Measurements from ENCODE around the gene AVPR1B.
A peak's percentile ranks its signal among the peaks of the same experiment; 100 is the strongest.

The AVPR1B gene

DNA sequence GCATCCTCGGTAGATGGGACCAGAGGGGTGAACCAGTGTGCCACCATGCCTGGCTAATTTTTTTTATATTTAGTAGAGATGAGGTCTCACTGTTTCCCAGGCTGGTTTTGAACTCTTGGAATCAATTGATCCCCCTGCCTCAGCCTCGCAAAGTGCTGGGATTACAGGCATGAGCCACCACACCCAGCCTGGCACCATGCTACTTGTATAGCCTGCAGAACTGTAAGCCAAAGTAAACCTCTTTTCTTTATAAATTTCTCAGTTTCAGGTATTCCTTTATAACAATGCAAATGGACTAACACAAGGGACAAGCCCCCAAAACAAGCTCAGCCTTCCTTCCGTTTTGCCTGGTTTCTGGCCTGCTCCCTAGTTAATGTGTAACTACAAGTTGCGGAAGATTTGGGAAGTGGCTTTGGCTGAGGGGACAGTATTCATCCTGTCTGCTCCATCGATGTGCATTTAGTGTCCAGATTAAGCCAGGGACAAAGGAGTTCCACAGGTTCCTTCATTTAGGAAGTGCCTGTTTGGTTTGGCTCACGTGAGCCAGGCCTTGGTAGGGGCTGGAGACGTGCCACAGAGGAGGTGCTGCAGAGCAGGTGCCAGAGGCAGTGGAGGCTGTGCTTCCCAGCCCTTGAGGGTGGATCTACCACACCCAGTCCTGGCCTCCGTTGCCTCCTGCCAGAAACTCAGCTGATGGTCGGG, 4.4 kb downstream of the AVPR1B start:
- DNase-seq (ENCODE audit: low read depth in 2 of 2) = no peak

DNA sequence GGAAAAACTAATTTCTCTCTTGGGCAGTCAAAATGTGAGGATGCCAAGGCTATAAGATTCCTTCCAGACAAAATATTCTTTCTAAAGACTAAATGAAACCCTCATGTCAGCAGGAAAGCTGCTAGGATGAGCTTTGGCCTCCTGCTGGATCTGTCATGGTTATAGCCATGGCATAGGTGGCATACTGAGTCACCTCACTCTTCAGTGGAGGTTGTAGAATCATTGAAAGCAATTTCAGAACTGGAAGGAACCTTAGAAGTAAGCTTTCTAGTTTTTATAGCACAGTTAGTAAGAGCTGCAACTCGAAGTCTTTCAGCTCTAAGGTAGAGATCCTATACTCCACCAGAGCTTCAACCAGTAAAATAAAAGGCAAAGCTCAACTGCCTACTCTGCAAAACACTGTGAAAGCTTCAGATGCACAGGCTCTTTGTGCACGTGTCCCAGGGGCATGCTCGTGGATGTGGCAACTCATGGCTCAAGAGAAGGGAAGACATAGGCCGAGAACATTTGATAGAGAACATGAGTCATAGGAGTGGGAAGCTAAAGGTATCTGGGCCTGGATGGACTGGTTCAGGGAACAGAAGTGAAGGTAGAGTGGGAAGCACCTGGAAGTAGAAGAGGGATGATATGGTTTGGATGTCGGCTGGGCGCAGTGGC, 5.8 kb downstream of the AVPR1B start:
- no peak for DNase-seq (ENCODE audit: low read depth in 2 of 2)

DNA sequence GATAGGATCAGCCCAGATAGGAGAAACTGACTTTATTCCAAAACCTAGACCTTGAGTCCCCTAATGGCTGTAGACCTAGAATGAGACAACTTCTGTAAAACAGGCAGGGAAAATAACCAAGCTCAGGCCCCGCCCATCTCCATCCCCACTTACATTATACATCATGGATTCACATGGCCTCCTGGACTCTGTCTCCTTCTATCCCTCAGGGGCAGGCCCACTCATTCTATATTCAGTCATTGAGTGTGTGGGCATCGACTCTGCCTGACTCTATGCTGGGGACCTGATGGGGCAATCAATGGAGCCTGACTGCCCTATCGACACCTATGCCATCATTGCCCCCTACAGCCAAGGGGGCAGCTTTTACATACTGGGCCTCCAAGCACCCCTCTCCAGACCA, 6.4 kb downstream of the AVPR1B start:
- DNase-seq (ENCODE audit: low read depth in 2 of 2) = no peak

DNA sequence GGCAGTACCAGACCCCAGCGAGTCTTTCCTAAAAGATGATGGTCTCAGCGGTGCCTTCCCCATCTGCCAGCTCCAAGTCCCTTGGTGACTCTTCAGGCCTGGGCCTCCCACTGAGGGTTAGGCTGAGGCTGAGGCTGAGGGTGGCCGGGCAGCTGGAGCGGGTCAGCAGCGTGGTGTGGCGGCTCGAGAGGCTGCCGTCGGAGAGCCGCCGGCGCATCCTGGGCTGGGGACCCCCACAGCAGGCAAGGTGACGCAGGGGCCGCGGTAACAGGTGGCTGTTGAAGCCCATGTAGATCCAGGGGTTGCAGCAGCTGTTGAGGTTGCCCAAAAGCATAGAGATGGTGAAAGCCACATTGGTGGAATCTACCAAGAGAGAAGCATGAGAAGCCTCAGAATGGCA, 7.0 kb downstream of the AVPR1B start:
- no peak for DNase-seq (ENCODE audit: low read depth in 2 of 2)

DNA sequence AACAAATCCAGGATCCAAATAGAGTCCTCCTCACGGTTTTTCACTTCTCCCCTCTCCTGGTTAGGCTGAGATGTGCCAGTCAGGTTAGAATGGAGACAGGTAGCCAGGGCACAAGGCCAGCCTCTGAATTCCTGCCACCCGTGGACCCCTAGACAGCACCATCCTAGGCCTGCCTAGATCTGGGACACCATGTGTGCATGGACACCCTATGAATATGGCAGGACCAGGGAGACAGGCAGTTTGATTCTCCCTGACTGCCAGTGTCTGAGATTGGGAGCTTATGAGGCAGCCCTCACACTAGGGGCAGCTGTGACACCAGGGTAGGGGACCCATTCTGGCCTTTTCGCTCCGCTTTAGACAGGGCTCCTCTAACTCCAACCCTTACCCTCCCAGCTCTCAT, 7.5 kb downstream of the AVPR1B start:
- DNase-seq (ENCODE audit: low read depth in 2 of 2) = no peak

DNA sequence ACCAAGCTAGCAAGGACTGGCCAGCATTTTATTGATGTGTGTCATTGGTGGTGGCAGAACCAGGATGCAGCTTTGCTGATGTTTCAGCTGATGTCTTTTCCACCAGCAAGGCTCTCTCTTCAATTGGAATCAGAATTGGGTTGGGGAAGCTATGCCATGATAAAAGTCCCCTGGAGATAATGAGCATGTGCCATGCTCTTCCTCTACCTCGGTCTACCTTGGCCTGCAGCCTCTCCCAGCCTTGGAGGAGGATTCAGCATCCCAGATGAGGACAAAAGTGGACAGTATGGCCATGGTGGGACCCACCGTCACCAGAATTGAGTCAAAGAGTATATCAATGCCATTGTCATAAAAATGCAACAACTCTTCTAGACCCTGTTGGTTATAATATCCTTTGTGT, 8.6 kb downstream of the AVPR1B start:
- no peak for DNase-seq (ENCODE audit: low read depth in 2 of 2)

DNA sequence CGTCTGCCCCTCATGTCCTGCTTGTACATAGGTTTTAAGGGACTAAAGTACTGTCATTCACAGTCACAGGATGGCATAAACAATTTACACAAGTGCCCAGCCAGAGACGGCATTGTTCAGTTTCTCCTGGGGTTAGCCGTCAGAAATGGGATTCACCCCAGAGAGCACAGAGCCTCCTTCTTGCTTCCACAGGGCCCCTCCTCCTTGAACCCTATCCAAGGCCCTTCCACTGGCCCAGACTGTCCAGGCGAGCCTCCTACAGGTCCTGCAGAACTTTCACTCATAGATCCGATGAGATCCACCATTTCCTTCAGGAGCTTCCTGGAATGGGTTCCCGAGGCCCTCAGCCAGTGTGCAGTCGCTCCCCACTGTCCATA, 10.0 kb downstream of the AVPR1B start:
- DNase-seq (ENCODE audit: low read depth in 2 of 2) = no peak

DNA sequence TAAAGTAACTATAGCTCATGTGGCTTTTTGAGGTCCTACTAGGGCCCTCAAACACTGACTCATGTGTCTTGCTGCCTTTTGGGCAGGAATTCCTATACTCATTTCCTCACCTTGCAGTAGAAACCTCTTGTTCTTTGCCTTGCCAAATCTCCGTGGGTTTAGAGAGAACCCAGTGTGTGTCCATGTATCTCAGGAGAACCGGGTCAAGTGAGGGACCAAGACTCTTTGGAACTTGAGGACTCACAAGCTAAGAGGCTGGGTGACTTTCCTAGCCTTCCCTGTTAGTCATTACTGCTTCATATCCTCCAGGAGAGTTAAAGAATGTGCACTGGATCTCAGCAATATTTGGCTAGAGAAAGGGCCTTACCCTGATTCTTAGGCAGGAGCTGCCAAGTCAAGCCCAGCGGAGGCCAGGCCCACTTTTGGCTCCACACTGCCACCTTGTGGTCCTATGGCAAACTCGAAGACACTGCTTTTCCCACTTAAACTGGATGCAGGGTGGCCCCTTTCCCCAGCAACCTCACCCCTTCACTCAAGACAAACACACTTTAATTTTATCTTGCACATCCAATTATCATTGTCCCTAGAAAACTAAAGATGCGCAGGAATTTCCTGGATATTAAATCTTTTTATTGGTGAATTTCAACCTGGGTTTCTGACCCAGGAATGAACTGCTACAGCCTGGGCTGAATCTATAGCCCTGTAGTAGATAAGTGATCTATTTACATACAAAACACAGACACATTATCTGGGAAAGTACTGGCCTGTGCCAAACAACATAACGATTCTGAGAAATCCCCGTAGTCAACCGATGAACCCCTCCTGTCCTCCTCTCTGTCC, 10.6 kb downstream of the AVPR1B start:
- peak; percentile 42 to 51 for DNase-seq (ENCODE audit: low read depth in 2 of 2)

DNA sequence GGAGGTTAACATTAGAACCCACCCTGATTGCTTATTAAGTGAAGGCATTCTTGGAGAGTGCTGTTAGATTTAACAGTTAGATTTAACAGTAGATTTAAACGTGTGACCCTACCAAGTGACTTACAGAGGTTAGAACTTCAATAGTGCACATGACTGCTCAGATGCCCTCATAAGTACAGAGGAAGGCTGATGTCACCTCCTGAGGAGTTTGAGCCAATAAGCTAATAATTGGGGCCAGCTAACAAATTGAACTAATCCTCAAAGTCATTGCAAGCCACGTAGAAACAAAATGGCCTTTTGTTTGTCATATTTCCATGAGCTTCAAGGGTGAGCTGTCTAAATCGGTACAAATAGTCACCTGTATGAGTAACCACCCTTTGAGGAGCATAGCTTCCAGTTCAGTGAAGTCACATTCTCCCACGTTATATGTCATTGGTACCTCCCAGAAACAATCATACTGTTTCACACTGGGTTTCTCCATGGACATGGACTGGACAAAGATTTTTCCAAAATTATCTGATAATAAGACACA, 11.7 kb downstream of the AVPR1B start:
- no peak for DNase-seq (ENCODE audit: low read depth in 2 of 2)

DNA sequence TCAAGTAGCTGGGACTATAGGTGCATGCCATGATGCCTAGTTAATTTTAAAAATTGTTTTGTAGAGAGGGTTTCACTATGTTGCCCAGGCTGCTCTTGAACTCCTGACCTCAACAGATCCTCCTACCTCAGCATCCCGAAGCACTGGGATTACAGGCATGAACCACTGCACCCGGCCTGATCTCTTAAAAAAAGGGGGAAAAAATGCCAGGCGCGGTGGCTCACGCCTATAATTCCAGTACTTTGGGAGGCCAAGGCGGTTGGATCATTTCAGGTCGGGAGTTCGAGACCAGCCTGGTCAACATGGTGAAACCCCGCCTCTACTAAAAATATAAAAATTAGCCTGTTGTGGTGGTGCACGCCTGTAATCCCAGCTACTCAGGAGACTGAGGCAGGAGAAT, 13.2 kb downstream of the AVPR1B start:
- DNase-seq (ENCODE audit: low read depth in 2 of 2) = no peak

DNA sequence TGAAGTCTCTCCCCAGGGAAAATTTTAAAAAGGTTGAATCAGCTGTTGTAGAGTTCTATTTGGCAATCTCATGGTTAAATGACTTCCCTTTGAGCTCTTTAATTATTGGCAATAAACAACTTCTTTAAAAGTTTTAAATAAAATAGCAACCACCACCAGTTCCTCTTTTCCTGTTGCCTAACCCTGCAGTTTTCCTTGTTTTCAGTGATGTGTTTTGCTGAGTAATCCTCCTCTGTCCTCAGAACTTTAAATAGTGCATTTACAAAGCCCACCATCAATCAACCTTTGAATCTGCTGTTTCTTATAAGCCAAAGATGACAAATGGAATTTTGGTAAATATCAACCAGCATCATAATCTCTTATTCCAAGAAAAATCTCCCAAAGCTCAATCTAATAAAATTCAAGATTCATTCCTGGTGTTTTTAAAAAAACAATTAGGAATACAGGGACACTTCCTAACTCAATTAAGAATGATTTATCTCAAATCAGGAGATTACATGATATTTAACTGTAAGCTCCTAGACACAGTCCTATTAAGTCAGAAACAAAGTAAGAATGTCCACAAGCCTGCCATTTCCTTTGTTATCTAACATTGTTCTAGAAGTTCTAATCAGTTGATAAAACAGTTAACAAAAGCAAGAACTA, 14.8 kb downstream of the AVPR1B start:
- DNase-seq (ENCODE audit: low read depth in 2 of 2) = no peak

DNA sequence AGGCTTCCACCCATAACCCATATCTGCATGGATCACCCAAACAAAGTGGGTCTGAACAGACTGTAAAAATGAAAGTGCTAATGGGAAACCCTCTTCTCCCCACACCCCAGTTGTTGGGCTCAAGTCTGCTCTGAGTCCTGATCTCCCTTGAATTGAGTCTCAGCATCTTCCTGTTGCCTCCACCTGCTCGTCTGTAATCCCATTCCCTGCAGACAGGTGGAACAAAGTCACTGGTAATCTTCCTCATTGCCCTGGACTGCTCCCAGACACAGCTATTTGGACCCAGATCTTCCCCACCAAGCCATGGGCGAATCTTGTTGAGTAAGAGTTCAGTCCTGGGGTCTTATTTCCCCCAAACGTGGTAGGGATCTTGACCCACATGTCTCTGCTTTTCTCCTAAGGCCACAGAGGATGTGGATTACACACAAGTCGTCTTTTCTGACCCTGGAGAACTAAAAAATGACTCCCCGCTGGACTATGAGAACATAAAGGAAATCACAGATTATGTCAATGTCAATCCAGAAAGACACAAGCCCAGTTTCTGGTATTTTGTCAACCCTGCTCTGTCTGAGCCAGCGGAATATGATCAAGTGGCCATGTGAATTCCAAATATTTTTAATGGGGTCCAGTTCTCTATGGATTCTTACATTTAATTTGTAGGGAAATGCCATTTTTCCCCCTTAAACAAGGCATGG, 15.7 kb downstream of the AVPR1B start:
- no peak for DNase-seq (ENCODE audit: low read depth in 2 of 2)

DNA sequence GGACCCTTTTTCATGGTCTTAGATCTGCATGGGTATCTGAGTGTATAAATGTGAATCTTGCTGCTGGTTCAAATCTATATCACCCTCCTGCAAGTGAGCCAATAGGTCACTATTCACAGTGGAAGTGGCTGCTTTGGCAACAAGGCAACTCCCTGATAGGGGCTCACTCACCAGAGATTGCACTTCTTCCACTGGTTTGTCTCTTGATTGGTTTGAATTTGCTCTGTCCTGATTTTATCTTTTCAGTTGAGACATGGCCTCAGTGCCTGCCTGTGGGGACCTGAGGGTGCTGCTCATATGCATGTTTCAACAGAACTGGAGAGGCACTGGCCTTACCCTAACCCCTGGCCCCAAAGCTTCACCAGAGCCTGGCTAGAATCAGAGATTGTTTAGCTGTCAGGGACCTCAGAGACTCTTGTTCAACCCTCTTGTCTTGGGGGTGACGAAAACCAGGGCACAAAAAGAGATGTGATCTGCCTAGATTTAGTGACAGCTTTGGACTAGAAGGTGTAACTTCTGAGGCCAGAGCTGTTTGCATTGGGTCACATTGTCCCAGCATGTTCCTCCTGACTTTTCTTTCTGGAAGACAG, 16.9 kb downstream of the AVPR1B start:
- DNase-seq (ENCODE audit: low read depth in 2 of 2) = no peak

DNA sequence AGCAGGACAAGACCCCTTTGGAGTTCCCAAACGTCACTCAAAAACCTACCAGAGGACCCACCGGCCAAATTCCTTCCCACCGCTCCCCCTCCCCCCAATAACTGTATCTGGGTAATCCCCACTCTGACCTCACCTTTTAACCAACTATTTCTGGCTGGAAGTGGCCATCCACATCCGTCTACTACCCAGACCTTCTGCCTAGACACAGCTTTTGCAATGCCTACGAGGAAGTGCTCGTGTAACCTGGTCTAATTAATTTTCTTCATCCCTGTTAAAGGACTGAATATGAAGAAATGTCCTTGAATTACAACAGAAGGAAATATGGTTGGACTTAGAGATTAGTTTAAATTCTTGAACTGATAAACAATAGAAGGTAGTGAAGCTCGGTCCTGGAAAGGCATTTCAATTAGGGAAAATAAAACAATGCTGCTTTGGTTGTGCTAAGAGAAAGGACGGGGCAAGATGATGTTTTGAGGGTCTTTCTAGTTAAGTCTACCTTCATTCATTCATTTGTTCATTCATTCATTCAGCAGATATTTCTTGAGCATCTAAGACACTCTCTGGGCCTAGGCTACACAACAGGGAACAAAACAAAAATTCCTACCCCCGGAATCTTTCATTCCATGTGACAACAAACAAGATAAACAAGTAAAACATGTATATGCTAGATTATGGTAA, 18.8 kb downstream of the AVPR1B start:
- no peak for DNase-seq (ENCODE audit: low read depth in 2 of 2)

DNA sequence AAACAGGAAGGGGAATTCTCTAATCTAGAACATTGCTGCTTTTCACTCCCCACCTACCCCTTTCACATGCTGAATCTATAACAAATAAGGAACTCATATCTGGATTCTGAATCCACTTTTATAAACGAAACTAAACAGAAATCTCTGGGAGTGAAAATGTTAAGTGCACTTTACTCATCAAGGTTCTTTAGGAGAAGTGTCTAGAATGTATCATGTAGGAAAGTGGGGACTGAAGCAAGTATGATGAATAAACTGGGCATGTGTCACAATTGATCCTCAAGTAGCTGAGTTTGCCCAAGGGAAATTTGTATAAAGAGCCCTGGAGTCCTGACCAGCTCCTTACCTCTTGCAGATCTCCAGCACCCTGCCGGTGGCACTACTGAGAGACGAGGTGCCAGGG, 19.8 kb downstream of the AVPR1B start:
- no peak for DNase-seq (ENCODE audit: low read depth in 2 of 2)

DNA sequence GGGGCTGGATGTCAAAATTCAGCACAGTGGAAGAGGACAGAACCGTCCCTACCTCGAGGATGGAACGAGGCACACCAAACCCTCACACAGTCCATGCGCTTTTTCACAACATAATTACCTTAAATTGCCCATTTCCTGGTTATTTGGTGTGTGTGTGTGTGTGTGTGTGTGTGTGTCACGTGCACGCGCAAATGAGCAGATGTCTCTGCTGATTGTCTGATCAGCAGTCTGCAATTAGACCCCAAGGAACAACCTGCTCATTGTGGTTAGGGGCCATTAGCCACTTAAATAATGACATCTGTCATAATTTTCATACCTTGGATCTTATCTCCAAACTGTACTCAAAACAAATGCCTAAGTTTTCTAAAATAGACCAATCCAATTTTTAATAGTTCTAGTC, 23.2 kb downstream of the AVPR1B start:
- no peak for DNase-seq (ENCODE audit: low read depth in 2 of 2)

DNA sequence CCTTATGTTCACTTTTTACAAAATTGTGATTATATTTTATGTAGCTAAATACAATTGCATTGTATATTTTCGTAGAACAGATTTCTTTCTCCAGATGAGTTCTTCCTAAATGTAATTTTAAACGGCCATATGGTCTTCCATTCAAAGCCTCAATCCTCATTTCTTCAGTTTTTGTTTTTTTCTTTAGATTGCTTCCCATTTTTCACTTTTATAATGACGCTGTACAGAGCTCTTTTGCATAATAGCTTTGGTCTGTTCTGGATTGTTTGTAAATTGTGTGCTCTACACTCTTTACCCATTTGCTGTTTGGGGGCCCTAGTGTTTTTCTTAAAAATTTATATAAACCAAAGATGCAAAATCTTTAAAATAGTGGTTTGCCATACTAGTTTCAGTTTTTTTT, 27.8 kb downstream of the AVPR1B start:
- no peak for DNase-seq (ENCODE audit: low read depth in 2 of 2)

DNA sequence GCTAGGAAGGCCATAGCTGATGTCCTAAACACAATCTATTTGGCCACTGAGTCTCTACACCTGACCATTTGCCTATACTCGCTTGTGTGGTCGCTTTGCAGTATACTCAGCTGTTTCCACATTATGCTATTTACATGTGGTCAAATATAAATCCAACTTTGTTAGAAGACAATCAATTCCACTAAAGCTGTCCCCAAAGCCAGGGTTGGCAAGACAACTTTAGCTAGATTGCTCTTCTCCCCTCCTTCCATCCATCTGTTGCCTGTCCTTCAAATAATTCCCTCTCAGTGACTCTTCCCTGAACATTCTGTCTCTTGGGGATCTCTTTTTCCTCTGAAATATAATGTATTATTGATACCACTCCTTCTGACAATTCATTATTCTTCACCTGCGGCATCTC, 30.1 kb downstream of the AVPR1B start:
- no peak for DNase-seq (ENCODE audit: low read depth in 2 of 2)

DNA sequence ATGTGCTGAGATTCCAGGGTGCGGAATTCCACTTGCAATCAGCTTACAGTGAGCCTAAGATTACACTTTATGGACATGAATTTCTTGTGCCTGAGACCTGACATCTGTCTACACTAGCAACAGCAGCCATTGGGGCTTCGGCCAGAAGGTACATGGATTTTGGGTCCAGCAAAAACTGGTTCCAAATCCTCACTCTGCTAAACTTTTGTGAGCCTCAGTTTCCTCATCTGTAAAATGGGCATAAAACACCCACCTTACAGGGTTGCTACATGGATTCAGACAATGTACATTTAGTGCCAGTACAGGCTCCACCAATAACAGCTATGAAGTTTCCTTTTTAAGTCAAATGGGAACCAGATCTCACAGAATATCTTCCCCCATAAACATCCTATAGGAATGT, 33.4 kb downstream of the AVPR1B start:
- DNase-seq (ENCODE audit: low read depth in 2 of 2) = no peak

DNA sequence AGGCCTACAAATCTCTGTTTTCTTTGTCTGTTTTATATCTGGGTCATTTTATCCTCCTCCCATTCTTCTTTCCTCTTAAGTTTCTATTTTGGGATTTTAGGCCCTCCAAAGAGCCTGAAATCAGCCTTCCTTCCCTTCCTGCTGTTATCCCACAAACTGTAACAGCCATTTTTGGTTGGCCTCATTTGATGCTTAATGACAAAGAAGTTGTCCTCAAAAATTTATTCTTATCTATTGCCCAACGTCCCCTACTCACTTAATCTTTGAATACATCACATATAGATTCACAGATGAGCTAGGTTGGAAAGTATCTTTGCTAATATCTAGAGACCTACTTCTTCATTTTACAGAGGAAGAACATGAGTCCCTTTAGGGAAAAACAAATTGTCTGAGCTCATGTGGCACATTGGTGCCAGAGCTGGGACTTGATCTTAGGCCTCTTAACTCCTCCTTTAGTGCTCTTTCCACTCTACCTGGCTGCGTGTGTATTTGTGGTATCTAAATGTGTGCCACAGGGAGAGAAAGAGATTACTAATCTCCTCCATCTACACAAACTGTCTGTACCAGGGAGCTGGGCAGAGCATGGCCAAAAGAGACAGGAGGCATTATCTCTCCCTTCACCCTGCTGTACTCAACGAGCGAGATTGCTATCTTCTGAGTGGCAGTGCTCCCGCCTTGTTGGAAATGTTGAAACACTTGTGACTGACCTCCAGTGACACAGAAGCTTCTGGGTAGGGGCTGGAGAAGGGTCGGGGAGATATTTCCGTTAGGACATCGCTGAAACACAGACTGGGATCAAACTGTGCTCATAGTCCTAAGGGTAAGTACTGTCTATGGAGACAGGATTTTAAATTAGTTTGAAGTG, 34.1 kb downstream of the AVPR1B start:
- DNase-seq (ENCODE audit: low read depth in 2 of 2) = no peak
